ENCODE results near the gene B9D2. TPM values are rescaled to one million over a fixed set of nuclear protein-coding genes. Genes with fewer than 3 reads are reported as not detected.

The B9D2 gene
- polyA plus RNA-seq, 1 of the 3 experiments (the other 2 are of a cell fraction): 13.3 TPM

- H4K20me1 ChIP-seq (ENCODE audit: insufficient read depth): no peaks in the 10 kb centered on the region; the same call in 1 of the 2 replicates
- H3K36me3 ChIP-seq (replicated peaks in 1 of 2; ENCODE audit: control insufficient read depth in 1 of 2, insufficient read depth in 2 of 2, low read length in 1 of 2): peaks cover 28 to 49% of the 10 kb centered on the region in 2 experiments
- POLR2A ChIA-PET: interaction anchor here (1.4 kb wide), 1 partner anchor 14 kb away, joined by 5 read pairs; no protein-coding TSS in a partner anchor
- CTCF ChIA-PET: interaction anchor here (0.6 to 3.3 kb wide), 3 partner anchors 11 to 107 kb away, joined by 4 to 13 read pairs (median 5); no protein-coding TSS in a partner anchor
- H3K9me2 ChIP-seq: no peaks in the 10 kb centered on the region
- peaks cover 14 to 19% of the 10 kb centered on the region in 2 experiments; a peak in 3 of 4 replicates for H3K4me1 ChIP-seq (ENCODE audit: control insufficient read depth in 1 of 2, insufficient read depth in 2 of 2, low read depth in 1 of 2, low read length in 1 of 2)
- TF ChIP-seq MAX (IDR thresholded peaks at IDR 0.05; ENCODE audit: low read depth) (no peak), GATA2 (CRISPR knock-in tag; IDR thresholded peaks at IDR 0.05) (no peak), RFX5 (IDR thresholded peaks at IDR 0.05; ENCODE audit: low read length) (no peak)
- peak overlapping the region; percentile 96 for H3K4me2 ChIP-seq
- whole genome bisulfite sequencing (ENCODE audit: low lambda C conversion rate): 61% methylated on average over 5 of the region's 5 CpGs
- peak overlapping the region; percentile 69 to 80 for H3K4me3 ChIP-seq (ENCODE audit: low read depth in 2 of 2, low read length in 1 of 2)
- H3K9me3 ChIP-seq: no peaks in the 10 kb centered on the region
- peaks cover 85% of the 10 kb centered on the region for H3F3A ChIP-seq (replicated peaks; ENCODE audit: insufficient read depth)
- H2AFZ ChIP-seq (ENCODE audit: low read depth): 0 out of 2 replicates have a peak overlapping the region, but pooled peaks have one; percentile 53
- H3K79me2 ChIP-seq (ENCODE audit: insufficient read depth): peaks cover 55% of the 10 kb centered on the region
- DNase-seq: no peak
- peak overlapping the region; percentile 93 for H3K9ac ChIP-seq
- H3K27ac ChIP-seq (ENCODE audit: low read depth in 2 of 2, low read length in 1 of 2): peak overlapping the region in 1 of 2 experiments; percentile 95; a peak in 2 of 4 replicates
- H3K27me3 ChIP-seq (ENCODE audit: insufficient read depth): no peaks in the 10 kb centered on the region
Observed at GRCh38 chr19:41311072-41311471, 52.9 kb downstream of the B9D2 start.

- Histone ChIP-seq H4K20me1 (ENCODE audit: insufficient read depth) (no peaks in the 10 kb centered on the region; the same call in 1 of the 2 replicates), H3K27ac (ENCODE audit: low read depth in 2 of 2, low read length in 1 of 2) (peak within 1 kb of the TSS; percentile 95), H3K4me3 (ENCODE audit: low read depth in 2 of 2, low read length in 1 of 2) (peak within 1 kb of the TSS; percentile 69 to 80), H3K9me2 (no peaks in the 10 kb centered on the region), H3K4me1 (ENCODE audit: control insufficient read depth in 1 of 2, insufficient read depth in 2 of 2, low read depth in 1 of 2, low read length in 1 of 2) (peaks cover 14 to 19% of the 10 kb centered on the region in 2 experiments; a peak in 3 of 4 replicates), H3K9ac (peak within 1 kb of the TSS; percentile 93), H3K36me3 (replicated peaks in 1 of 2; ENCODE audit: control insufficient read depth in 1 of 2, insufficient read depth in 2 of 2, low read length in 1 of 2) (peaks cover 35 to 49% of the 10 kb centered on the region in 2 experiments), H3K9me3 (no peaks in the 10 kb centered on the region), H3K27me3 (ENCODE audit: insufficient read depth) (no peaks in the 10 kb centered on the region), H2AFZ (ENCODE audit: low read depth) (peak within 1 kb of the TSS; percentile 61; the same call in 1 of the 2 replicates), H3K4me2 (peak within 1 kb of the TSS; percentile 96), H3K79me2 (ENCODE audit: insufficient read depth) (peaks cover 50% of the 10 kb centered on the region), H3F3A (replicated peaks; ENCODE audit: insufficient read depth) (peaks cover 83% of the 10 kb centered on the region)
- 1% methylated on average over 44 of the region's 47 CpGs for WGBS (ENCODE audit: low lambda C conversion rate)
- ChIA-PET POLR2A (interaction anchor here (1.4 kb wide), 1 partner anchor 14 kb away, joined by 5 read pairs; no protein-coding TSS in a partner anchor), CTCF (interaction anchor here (0.7 to 3.3 kb wide), 5 partner anchors 9 to 197 kb away, joined by 3 to 13 read pairs (median 3); no protein-coding TSS in a partner anchor)
- DNase-seq: peak; percentile 94
- TF ChIP-seq TCF12 (IDR thresholded peaks at IDR 0.05): peak; percentile 45; the same call in 1 of the 2 replicates
- TF ChIP-seq EP300 (IDR thresholded peaks at IDR 0.05; ENCODE audit: borderline replicate concordance in 1 of 2, low read depth in 1 of 2, low read length in 1 of 2): peak in 1 of 2 experiments; percentile 49; a peak in 1 of 4 replicates
- peak; percentile 25; the same call in 1 of the 2 replicates for TF ChIP-seq MEF2A (IDR thresholded peaks at IDR 0.05; ENCODE audit: borderline replicate concordance, low read depth)
- TF ChIP-seq ELF1 (IDR thresholded peaks at IDR 0.05): peak; percentile 72
- TF ChIP-seq FOXJ3 (CRISPR knock-in tag; IDR thresholded peaks at IDR 0.05): no peak
- TF ChIP-seq POLR2AphosphoS5 (IDR thresholded peaks at IDR 0.05; ENCODE audit: low read depth, low read length): peak; percentile 69
- no peak; the same call in 1 of the 2 replicates for TF ChIP-seq JUND (IDR thresholded peaks at IDR 0.05)
- TF ChIP-seq TAF1 (IDR thresholded peaks at IDR 0.05; ENCODE audit: borderline replicate concordance, low read depth, low read length): peak; percentile 77; the same call in 1 of the 2 replicates
- peak; percentile 85 for TF ChIP-seq NRF1 (IDR thresholded peaks at IDR 0.05; ENCODE audit: low read depth, low read length)
- peak; percentile 63 for TF ChIP-seq YY1 (IDR thresholded peaks at IDR 0.05; ENCODE audit: low read depth)
- TF ChIP-seq TEAD4 (IDR thresholded peaks at IDR 0.05; ENCODE audit: borderline replicate concordance, insufficient read depth): no peak
- 0 out of 2 replicates have a peak, but pooled peaks have one; percentile 7 for TF ChIP-seq USF2 (IDR thresholded peaks at IDR 0.05; ENCODE audit: borderline replicate concordance, low read depth, low read length)
- peak; percentile 66 for TF ChIP-seq USF1 (IDR thresholded peaks at IDR 0.05; ENCODE audit: borderline replicate concordance, low read depth)
- 0 out of 2 replicates have a peak, but pooled peaks have one; percentile 15 for TF ChIP-seq NFIC (IDR thresholded peaks at IDR 0.05; ENCODE audit: borderline replicate concordance)
- TF ChIP-seq EZH2phosphoT487 (IDR thresholded peaks at IDR 0.05; ENCODE audit: borderline replicate concordance, low read depth): no peak
- peak; percentile 79 for TF ChIP-seq MAX (IDR thresholded peaks at IDR 0.05; ENCODE audit: low read depth)
- peak; percentile 78; the same call in 1 of the 2 replicates for TF ChIP-seq SIN3A (IDR thresholded peaks at IDR 0.05; ENCODE audit: borderline replicate concordance, low read depth, low read length)
- peak; percentile 23; the same call in 1 of the 2 replicates for TF ChIP-seq FOSL2 (IDR thresholded peaks at IDR 0.05; ENCODE audit: borderline replicate concordance, low read depth)
- TF ChIP-seq GABPA (IDR thresholded peaks at IDR 0.05; ENCODE audit: low read depth): peak; percentile 77
Observed at GRCh38 chr19:41310033-41310831, 53.7 kb downstream of the B9D2 start, which contains the start of gene CCDC97. CCDC97 (plus strand) TSS chr19:41310172; CDS start chr19:41310311, 139 bp downstream.

Data from SK-N-SH (cell line).